Adrenal gland (tissue), 12 donors: ENCODE results near the gene SCN3A. TPM values are rescaled to one million over a fixed set of nuclear protein-coding genes. Genes with fewer than 3 reads are reported as not detected.

Experiments
- DNase-seq, 7 donors: peaks; one replicate each; pipeline ENCODE4 v3.0.0-alpha.2; 2019 to 2020
- H3K27ac ChIP-seq, 5 donors: fragments of 200-600 bp; sonication (generic) in 4 of 5; 1 replicate in 3 of 5; 2 replicates in 2 of 5; pipeline versions ENCODE4 v1.5.1 to v1.8.0; 2016 to 2020; ENCODE audit warnings: mild to moderate bottlenecking in 1 of 5
- H3K27me3 ChIP-seq: fragments of 200-600 bp; 2 replicates; pipeline ENCODE4 v1.8.0; 2021
- H3K36me3 ChIP-seq, 2 donors: fragments of 200-600 bp; replicated peaks in 1 of 2; 1 replicate in 1 of 2; 2 replicates in 1 of 2; pipeline versions ENCODE4 v1.5.1 to v1.8.0; 2018 to 2022
- H3K4me1 ChIP-seq, 2 donors: fragments of 200-600 bp; replicated peaks in 1 of 2; 1 replicate in 1 of 2; 2 replicates in 1 of 2; pipeline versions ENCODE4 v1.5.1 to v1.8.0; 2018 to 2021
- H3K4me3 ChIP-seq, 4 donors: fragments of 200-600 bp; sonication (generic) in 3 of 4; one replicate each; pipeline ENCODE4 v1.5.1; 2016 to 2018
- H3K9me3 ChIP-seq, 3 donors: fragments of 200-600 bp; sonication (generic) in 1 of 3; replicated peaks in 1 of 3; 1 replicate in 2 of 3; 2 replicates in 1 of 3; pipeline versions ENCODE4 v1.5.1 to v1.8.0; 2016 to 2021
- CTCF ChIP-seq, 6 experiments: fragments of 450-650 bp in 4 of 6; fragments of 200-600 bp in 2 of 6; sonication (generic) in 1 of 6; IDR thresholded peaks; 1 replicate in 5 of 6; 2 replicates in 1 of 6; pipeline versions ENCODE4 v1.5.1 to v1.8.0; 2016 to 2021; ENCODE audit warnings: antibody characterized with exemption in 6 of 6, mild to moderate bottlenecking in 2 of 6, moderate library complexity in 1 of 6
- POLR2A ChIP-seq, 2 donors: fragments of 450-650 bp; IDR thresholded peaks; one replicate each; pipeline ENCODE4 v1.6.1; 2017; ENCODE audit warnings: antibody characterized with exemption in 2 of 2, mild to moderate bottlenecking in 2 of 2, moderate library complexity in 1 of 2
- WGBS, 4 donors: extraction: QIAGEN DNeasy Blood & Tissue Kit in 2 of 4; methylation state at CpG; one replicate each; pipeline versions ENCODE4 v1.1.5 to v1.1.7; 2013 to 2017; 5-methylcytosine and 5-hydroxymethylcytosine counted together
- intact Hi-C, 2 donors: fragments of 100-400 bp; cut with DNase I; formaldehyde crosslinking; loops; one replicate each; pipeline versions ENCODE4 v1.14.1 to v1.15.0; 2022 to 2023
- polyA plus RNA-seq, 3 donors: library from polyadenylated mRNA; stranded (reverse); fragments of 200-250 nt in 2 of 3; fragments of 350-450 nt in 1 of 3; fragmentation: Illumina TruSeq in 1 of 3; extraction: RNeasy Lipid Tissue Mini Kit (QIAGEN cat#74804) in 1 of 3; gene quantifications; one replicate each; pipeline ENCODE4 v1.2.3, GENCODE V29; 2013 to 2014
- total RNA-seq, 9 donors: library from RNA; depleted of rRNA in 4 of 9; stranded (reverse); fragments of >200 nt in 4 of 9; fragments of 120-200 nt in 1 of 9; fragmentation: NEBNext Ultra II Directional in 1 of 9; extraction: Animal tissue kit (Norgen Biotek cat#: 25700) in 1 of 9; gene quantifications; one replicate each; pipeline versions ENCODE4 v1.1.0 to v1.2.4, GENCODE V29; 2013 to 2023
- donor health status: healthy with polysubstance abuse.
- donor health status: Bipolar disorder and iron deficiency.
- donor health status: DM: yes; HTN: yes; CAD: no.
- donor health status: DM: no; HTN: no; CAD: no.
- donor health status: DM: no; HTN: no; CAD: no.
- donor health status: DM: yes; HTN: yes; CAD: no.

Gene SCN3A
- total and polyA plus RNA-seq, 12 donors, result 0.17 to 4.7 (median 0.90) TPM

- Histone ChIP-seq H3K36me3 (no peaks in the 10 kb centered on the region), H3K27ac (no peak overlapping the region), H3K4me1 (no peaks in the 10 kb centered on the region), H3K4me3 (no peak overlapping the region), H3K27me3 (peaks cover 6% of the 10 kb centered on the region), H3K9me3 (no peaks in the 10 kb centered on the region)
- DNase-seq, result no peak
- 72 to 76% (median 75%) methylated on average over 2 of the region's 2 CpGs for WGBS, 4 donors
- intact Hi-C loops, result no loop called here
- TF ChIP-seq CTCF (IDR thresholded peaks at IDR 0.05) (no peak), POLR2A (IDR thresholded peaks at IDR 0.05) (no peak)
Measured at GRCh38 chr2:165198181-165198580, 5.7 kb downstream of the SCN3A start.

DNA sequence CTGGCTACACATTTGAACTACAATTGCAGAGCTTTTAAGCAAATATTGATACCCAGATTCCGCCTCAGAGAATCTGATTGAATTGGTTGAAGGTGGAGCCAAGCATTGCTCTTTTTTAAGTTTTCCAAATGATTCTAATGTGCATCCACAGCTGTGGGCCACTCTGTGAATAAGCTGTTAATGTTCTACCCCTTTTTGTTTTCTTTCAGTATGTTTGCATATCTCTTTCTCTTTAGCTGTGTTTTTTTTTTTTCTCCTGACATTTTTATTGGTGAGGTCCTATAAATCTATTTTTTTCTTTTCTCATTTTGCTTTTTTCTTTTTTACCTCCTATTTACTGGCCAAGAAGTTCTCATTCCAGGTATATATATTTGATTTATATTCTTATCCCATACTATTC, 6.5 kb downstream of the SCN3A start:
- no peak for DNase-seq
- H3K27me3 ChIP-seq, result peaks cover 6% of the 10 kb centered on the region

GRCh38 chr2:165196411-165196810, 7.4 kb downstream of the SCN3A start:
- peaks cover 6% of the 10 kb centered on the region for H3K27me3 ChIP-seq
- intact Hi-C loops, result no loop called here
- no peaks in the 10 kb centered on the region for H3K4me1 ChIP-seq
- H3K9me3 ChIP-seq, result no peaks in the 10 kb centered on the region
- no peaks in the 10 kb centered on the region for H3K36me3 ChIP-seq
- H3K4me3 ChIP-seq, result no peak overlapping the region
- WGBS, 4 donors, result 54 to 69% (median 61%) methylated on average over 4 of the region's 4 CpGs
- no peak for TF ChIP-seq POLR2A (IDR thresholded peaks at IDR 0.05)
- DNase-seq, result no peak
- H3K27ac ChIP-seq, result no peak overlapping the region

More for the DNA sequence above, 6.5 kb downstream of the SCN3A start:
- Histone ChIP-seq H3K27ac (no peak overlapping the region), H3K36me3 (no peaks in the 10 kb centered on the region), H3K4me1 (no peaks in the 10 kb centered on the region), H3K9me3 (no peaks in the 10 kb centered on the region), H3K4me3 (no peak overlapping the region)
- intact Hi-C loops, result no loop called here
- WGBS, 4 donors, result 91 to 100% (median 97%) methylated on average over 1 of the region's 1 CpG
- TF ChIP-seq CTCF (IDR thresholded peaks at IDR 0.05), result no peak
- no peak for TF ChIP-seq POLR2A (IDR thresholded peaks at IDR 0.05)

DNA sequence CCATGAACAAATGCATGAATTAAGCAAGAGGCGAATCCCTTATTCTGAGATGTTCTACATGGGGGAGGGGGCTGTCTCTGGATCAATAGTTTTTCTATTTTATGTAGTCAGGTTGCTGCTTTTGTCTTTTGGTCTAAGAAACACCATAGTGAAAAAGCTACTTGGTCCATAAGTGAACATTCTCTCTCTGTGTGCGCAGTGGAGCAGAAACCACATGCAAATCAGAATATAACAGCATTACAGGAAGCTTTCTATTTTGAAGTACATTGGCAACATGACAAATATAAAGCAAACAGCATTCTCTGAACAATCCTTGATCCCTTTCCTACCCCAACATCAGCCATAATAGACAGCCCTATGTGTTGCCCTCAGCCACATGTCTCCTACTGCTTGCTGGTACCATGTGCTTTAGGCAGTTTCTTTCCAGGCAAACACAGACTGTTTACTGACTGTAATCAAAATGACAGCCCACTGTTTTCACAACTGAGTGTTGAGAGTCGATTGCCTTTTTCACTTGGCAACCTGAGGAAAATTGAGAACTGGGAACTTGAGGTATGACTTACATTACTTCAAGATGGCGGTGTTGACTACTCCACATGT, 10.6 kb downstream of the SCN3A start:
- TF ChIP-seq POLR2A (IDR thresholded peaks at IDR 0.05) (no peak), CTCF (IDR thresholded peaks at IDR 0.05) (no peak)
- Histone ChIP-seq H3K4me1 (no peaks in the 10 kb centered on the region), H3K27me3 (peaks cover 5% of the 10 kb centered on the region), H3K36me3 (no peaks in the 10 kb centered on the region), H3K9me3 (no peaks in the 10 kb centered on the region), H3K4me3 (no peak overlapping the region), H3K27ac (no peak overlapping the region)
- no peak for DNase-seq
- WGBS, 4 donors, result 78 to 86% (median 84%) methylated on average over 4 of the region's 4 CpGs
- intact Hi-C loops, result no loop called here

DNA sequence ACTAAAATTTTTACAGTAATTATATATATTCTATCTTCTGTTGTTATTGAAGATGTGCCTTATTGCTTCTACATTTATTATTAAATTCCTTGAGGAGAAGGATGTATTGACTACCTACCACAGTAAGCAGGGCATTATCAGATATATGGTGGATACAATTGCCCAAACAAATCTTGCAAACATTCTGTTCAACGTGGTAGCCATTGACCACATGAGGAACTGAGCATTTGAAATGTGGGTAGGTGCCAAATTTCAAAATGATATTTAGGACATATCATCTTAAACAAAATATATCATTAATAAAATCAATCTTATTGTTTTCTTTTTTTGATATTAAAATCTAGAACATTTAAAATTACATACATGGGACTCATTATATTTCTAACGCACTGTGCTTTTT, 11.1 kb downstream of the SCN3A start:
- intact Hi-C loops, result no loop called here
- H3K27ac ChIP-seq, result no peak overlapping the region
- 65 to 77% (median 72%) methylated on average over 2 of the region's 2 CpGs for WGBS, 4 donors
- H3K27me3 ChIP-seq, result no peaks in the 10 kb centered on the region
- no peak for DNase-seq
- TF ChIP-seq POLR2A (IDR thresholded peaks at IDR 0.05) (no peak), CTCF (IDR thresholded peaks at IDR 0.05) (no peak)
- no peaks in the 10 kb centered on the region for H3K9me3 ChIP-seq
- H3K36me3 ChIP-seq, result no peaks in the 10 kb centered on the region
- no peaks in the 10 kb centered on the region for H3K4me1 ChIP-seq
- H3K4me3 ChIP-seq, result no peak overlapping the region
